Heart left ventricle (tissue), 16 donors: ENCODE measurements around the gene FDX2. TPM values are rescaled to one million over a fixed set of nuclear protein-coding genes. Genes with fewer than 3 reads are reported as not detected.

ENCODE experiments used
- ATAC-seq, 4 donors: fragments of 200-7000 bp; cut with Tn5 transposase; one replicate each; pipeline ENCODE4 v1.9.1; 2020 to 2022; ENCODE audit warnings: moderate library complexity in 4 of 4, mild to moderate bottlenecking in 3 of 4, moderate number of reproducible peaks in 1 of 4
- DNase-seq, 5 donors: peaks; one replicate each; pipeline ENCODE4 v3.0.0-alpha.2; 2020
- H3K27ac ChIP-seq, 12 donors: fragments of 200-600 bp; sonication (generic) in 4 of 12; one replicate each; pipeline versions ENCODE4 v1.5.0 to v1.8.0; 2016 to 2022; ENCODE audit warnings: mild to moderate bottlenecking in 2 of 12
- H3K27me3 ChIP-seq, 9 donors: fragments of 200-600 bp; sonication (generic) in 2 of 9; one replicate each; pipeline versions ENCODE4 v1.5.1 to v1.8.0; 2016 to 2022; ENCODE audit warnings: mild to moderate bottlenecking in 3 of 9
- H3K36me3 ChIP-seq, 9 donors: fragments of 200-600 bp; sonication (generic) in 2 of 9; one replicate each; pipeline versions ENCODE4 v1.5.0 to v1.8.0; 2018 to 2022; ENCODE audit warnings: mild to moderate bottlenecking in 2 of 9
- H3K4me1 ChIP-seq, 12 donors: fragments of 200-600 bp; sonication (generic) in 4 of 12; one replicate each; pipeline versions ENCODE4 v1.5.0 to v1.8.0; 2016 to 2022; ENCODE audit warnings: mild to moderate bottlenecking in 3 of 12
- H3K4me3 ChIP-seq, 12 donors: fragments of 200-600 bp; sonication (generic) in 4 of 12; one replicate each; pipeline versions ENCODE4 v1.5.0 to v1.8.0; 2017 to 2022; ENCODE audit warnings: mild to moderate bottlenecking in 9 of 12, moderate library complexity in 4 of 12
- H3K9me3 ChIP-seq, 12 donors: fragments of 200-600 bp; sonication (generic) in 4 of 12; one replicate each; pipeline versions ENCODE4 v1.5.0 to v1.8.0; 2016 to 2022; ENCODE audit warnings: mild to moderate bottlenecking in 1 of 12
- POLR2A ChIP-seq, 2 donors: fragments of 450-650 bp; IDR thresholded peaks; one replicate each; pipeline ENCODE4 v1.6.1; 2017; ENCODE audit warnings: antibody characterized with exemption in 2 of 2, mild to moderate bottlenecking in 2 of 2, moderate library complexity in 2 of 2
- WGBS, 4 donors: extraction: QIAGEN DNeasy Blood & Tissue Kit in 2 of 4; methylation state at CpG; one replicate each; pipeline versions ENCODE4 v1.1.5 to v1.1.7; 2013 to 2018; 5-methylcytosine and 5-hydroxymethylcytosine counted together
- intact Hi-C, 10 donors: fragments of 100-400 bp; cut with DNase I; formaldehyde crosslinking; loops; one replicate each; pipeline versions ENCODE4 v1.11.1 to v1.14.2; 2022
- polyA plus RNA-seq, 2 donors: library from polyadenylated mRNA; stranded (reverse); fragments of 200-250 nt; gene quantifications; one replicate each; pipeline ENCODE4 v1.2.3, GENCODE V29; 2013
- total RNA-seq, 9 donors: library from RNA; depleted of rRNA in 2 of 9; stranded (reverse); fragments of >200 nt in 2 of 9; fragmentation: NEBNext Ultra II Directional in 3 of 9; extraction: Animal tissue kit (Norgen Biotek cat#: 25700) in 3 of 9; gene quantifications; one replicate each; pipeline versions ENCODE4 v1.1.0 to v1.2.4, GENCODE V29; 2016 to 2023
- TF ChIP-seq, protein P1 (sequence below), 12 donors: fragments of 200-600 bp; sonication (generic) in 4 of 12; IDR thresholded peaks; one replicate each; pipeline versions ENCODE4 v1.5.0 to v1.8.0; 2018 to 2022; ENCODE audit warnings: antibody characterized with exemption in 12 of 12, mild to moderate bottlenecking in 5 of 12
- donor health status: ischemic (EF 13 %, LVEDD 7.1; RV severe dilation, severe dysfunction).
- donor health status: healthy with polysubstance abuse.
- donor health status: DM: no; HTN: yes; CAD: no.
- donor health status: DM: no; HTN: no; CAD: no.
- donor health status: ischemic (EF 25% LVEDD 6.9; RV normal size, moderate dysfunction).
- donor health status: ischemic (EF 25% LVEDD 5.7; RV mildly dilated, moderate dysfunction).
- donor health status: healthy.
- donor health status: DM: yes; HTN: yes; CAD: no.
- donor health status: ischemic (EF 35%, LVEDD 5.7; RV mildly dilated, moderate dysfunction).
- donor health status: nonischemic (EF 11% LVEDD 7.7; RV severe dilation, severe dysfunction).
- donor health status: DM: yes; HTN: yes; CAD: no.
- donor health status: PGD.
- donor health status: ischemic (EF 29% LVEDD 5.4; RV normal size, mild dysfunction).
- donor health status: nonischemic (EF 23%, LVEDD 6.1; RV moderate dilation, normal function).

The FDX2 gene
- total and polyA plus RNA-seq, 11 donors: 12.8 to 37.3 (median 18.3) TPM

DNA sequence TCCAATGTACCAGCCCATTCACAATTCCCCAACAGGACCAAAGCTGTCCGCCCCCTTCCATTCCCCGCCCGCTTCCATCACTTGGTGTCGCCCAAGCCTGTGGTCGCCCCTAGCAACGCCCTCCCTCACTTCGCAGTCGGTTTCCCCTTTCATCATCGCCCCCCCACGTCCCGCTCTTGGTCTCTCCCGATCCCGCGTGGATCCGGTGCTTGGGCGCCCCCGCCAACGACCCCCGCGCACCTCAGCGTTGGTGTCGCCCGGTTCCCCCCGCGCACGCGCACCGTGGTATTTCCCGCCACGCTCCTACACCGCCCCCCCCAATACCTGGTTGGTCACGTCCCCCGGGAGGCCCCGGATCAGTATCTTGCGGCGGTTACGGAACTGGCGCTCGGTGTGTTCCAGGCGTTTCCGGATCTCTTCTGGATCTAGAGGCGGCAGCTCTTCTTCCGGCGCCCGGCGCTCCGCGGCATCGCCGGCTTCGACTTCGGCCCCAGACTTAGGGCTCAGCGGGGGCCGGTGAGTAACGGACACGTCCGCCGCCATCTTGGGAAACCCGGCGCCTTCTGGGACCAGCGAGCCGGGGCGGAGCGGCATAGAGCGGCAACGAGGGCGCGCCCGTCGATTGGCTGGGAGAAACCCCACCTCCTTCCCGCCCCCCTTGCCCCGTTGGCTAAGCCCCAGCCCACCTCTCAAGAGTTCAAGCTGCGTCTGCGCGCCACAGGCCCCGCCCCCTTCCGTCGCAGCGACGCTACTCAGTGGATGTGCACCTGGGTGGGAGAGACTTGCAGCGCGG, 17.3 kb upstream of the FDX2 start, which contains the start of gene RAVER1:
Gene RAVER1, minus strand, starts transcription at position 565 of the 793 bp plus-strand sequence. Its CDS starts 22 bp downstream, at position 543.
- H3K4me1 ChIP-seq: peaks cover 0 to 36% (median 24%) of the 10 kb centered on the region in 12 donors
- peak in 1 of 2 donors; percentile 81 for TF ChIP-seq POLR2A (IDR thresholded peaks at IDR 0.05)
- TF ChIP-seq, protein P1, sequence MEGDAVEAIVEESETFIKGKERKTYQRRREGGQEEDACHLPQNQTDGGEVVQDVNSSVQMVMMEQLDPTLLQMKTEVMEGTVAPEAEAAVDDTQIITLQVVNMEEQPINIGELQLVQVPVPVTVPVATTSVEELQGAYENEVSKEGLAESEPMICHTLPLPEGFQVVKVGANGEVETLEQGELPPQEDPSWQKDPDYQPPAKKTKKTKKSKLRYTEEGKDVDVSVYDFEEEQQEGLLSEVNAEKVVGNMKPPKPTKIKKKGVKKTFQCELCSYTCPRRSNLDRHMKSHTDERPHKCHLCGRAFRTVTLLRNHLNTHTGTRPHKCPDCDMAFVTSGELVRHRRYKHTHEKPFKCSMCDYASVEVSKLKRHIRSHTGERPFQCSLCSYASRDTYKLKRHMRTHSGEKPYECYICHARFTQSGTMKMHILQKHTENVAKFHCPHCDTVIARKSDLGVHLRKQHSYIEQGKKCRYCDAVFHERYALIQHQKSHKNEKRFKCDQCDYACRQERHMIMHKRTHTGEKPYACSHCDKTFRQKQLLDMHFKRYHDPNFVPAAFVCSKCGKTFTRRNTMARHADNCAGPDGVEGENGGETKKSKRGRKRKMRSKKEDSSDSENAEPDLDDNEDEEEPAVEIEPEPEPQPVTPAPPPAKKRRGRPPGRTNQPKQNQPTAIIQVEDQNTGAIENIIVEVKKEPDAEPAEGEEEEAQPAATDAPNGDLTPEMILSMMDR (IDR thresholded peaks at IDR 0.05): peak in 1 of 12 donors; percentile 12
- H3K27me3 ChIP-seq: no peaks in the 10 kb centered on the region
- H3K27ac ChIP-seq: peak within 1 kb of the TSS; percentile 26 to 94 (median 90)
- H3K4me3 ChIP-seq: peak within 1 kb of the TSS; percentile 50 to 90 (median 71)
- DNase-seq (peak; percentile 98 to 99 (median 99)), ATAC-seq (peak; percentile 93 to 95 (median 94))
- peaks cover 0 to 30% (median 24%) of the 10 kb centered on the region in 9 donors for H3K36me3 ChIP-seq
- intact Hi-C loops: loop anchor here in 6 of 10 donors (1.0 to 10.0 kb wide), 6 partner anchors 16 to 63 kb away; partner anchors contain the start of genes TYK2 (in 3 of the 6), ICAM1 (in 2 of the 6), FDX2 (in 1 of the 6) and ICAM4 (in 1 of the 6)
- H3K9me3 ChIP-seq: no peaks in the 10 kb centered on the region
- WGBS, 4 donors: 0 to 1% (median 1%) methylated on average over 25 to 82 of the region's 82 CpGs

DNA sequence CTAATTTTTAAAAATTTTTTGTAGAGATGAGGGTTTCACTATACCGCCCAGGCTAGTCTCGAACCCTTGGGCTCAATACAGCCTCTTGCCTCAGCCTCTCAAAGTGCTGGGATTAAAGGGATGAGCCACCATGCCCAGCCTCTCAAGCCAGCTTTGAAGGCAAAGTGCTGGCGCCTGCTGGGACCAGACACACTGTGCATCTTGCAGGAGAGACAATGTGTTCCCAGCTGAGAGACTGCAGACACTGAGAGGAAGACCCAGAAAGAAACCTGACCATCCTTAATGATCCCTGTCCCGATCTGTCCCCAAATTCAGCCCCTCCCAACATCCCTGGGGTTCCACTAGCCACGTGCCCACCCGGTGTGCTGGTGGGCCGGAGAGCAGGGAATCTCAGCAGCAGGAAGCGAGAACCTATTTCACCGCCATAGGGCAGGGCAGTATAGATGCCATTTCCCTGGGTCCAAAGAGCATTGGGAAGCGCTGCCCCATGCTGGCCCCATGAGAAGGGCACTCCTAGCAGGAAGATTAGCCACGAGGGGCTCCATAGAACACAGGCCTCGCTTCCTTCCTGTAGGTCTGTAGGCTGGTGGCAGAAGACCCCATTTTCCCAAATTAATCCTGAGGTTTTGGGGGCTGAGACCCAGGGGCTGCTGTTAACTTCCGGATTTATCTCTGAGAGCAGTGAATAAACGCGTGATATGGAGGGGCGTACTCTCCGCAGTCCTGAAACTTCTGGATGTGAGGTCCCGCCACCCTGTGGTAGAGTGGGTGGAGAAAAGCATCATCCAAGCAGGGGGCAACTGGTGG, 16.5 kb upstream of the FDX2 start:
- Histone ChIP-seq H3K27me3 (no peaks in the 10 kb centered on the region), H3K36me3 (peaks cover 0 to 38% (median 32%) of the 10 kb centered on the region in 9 donors), H3K4me1 (peaks cover 0 to 36% (median 24%) of the 10 kb centered on the region in 12 donors), H3K4me3 (peak overlapping the region; percentile 50 to 90 (median 71)), H3K9me3 (no peaks in the 10 kb centered on the region), H3K27ac (peak overlapping the region in 10 of 12 donors; percentile 84 to 94 (median 92))
- TF ChIP-seq POLR2A (IDR thresholded peaks at IDR 0.05): no peak
- TF ChIP-seq, protein P1 (IDR thresholded peaks at IDR 0.05): no peak
- no peak for ATAC-seq
- DNase-seq: no peak
- intact Hi-C loops: loop anchor here in 5 of 10 donors (2.0 to 10.0 kb wide), 5 partner anchors 16 to 60 kb away; partner anchors contain the start of genes TYK2 (in 3 of the 5), ICAM1 (in 2 of the 5), FDX2 (in 1 of the 5) and ICAM4 (in 1 of the 5)
- 28 to 37% (median 35%) methylated on average over 18 of the region's 18 CpGs for WGBS, 4 donors

DNA sequence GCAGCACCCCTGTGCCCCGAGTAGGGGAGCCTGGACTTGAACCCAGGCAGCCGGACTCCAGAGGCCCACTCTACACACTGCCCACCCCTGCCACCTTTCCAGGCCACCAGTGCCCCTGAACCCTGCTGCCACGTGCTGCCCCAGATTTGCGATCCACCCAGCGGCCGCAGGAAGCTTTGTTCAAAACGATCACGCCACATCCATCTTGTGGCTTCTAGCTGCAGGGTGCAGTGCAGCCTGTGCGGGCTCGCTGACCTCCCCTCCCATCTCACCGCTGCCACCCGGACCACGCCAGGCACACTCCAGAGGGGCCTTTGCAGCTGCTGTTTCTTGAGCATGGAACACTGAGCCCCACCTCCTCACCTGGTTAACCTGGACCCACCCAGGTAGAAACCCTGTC, 13.7 kb upstream of the FDX2 start:
- Histone ChIP-seq H3K9me3 (no peaks in the 10 kb centered on the region), H3K36me3 (peaks cover 0 to 66% (median 60%) of the 10 kb centered on the region in 9 donors), H3K4me1 (peaks cover 0 to 25% (median 16%) of the 10 kb centered on the region in 12 donors), H3K4me3 (no peak overlapping the region), H3K27ac (no peak overlapping the region), H3K27me3 (no peaks in the 10 kb centered on the region)
- TF ChIP-seq, protein P1 (IDR thresholded peaks at IDR 0.05): no peak
- no peak for TF ChIP-seq POLR2A (IDR thresholded peaks at IDR 0.05)
- no peak for ATAC-seq
- 90 to 96% (median 95%) methylated on average over 13 of the region's 13 CpGs for WGBS, 4 donors
- intact Hi-C loops: no loop called here
- no peak for DNase-seq
